H1 (cell line): ENCODE measurements around the gene PEX6. TPM values are rescaled to one million over a fixed set of nuclear protein-coding genes. Genes with fewer than 3 reads are reported as not detected.

Source experiments
- CTCF ChIA-PET: fragments of 300-600 bp; sonication (Branson Sonifier 250); formaldehyde crosslinking; loops from one replicate; lab custom pipeline; 2021; ENCODE audit not compliant: partially characterized antibody; lab: Charles Lee
- POLR2A ChIA-PET: fragments of 300-600 bp; sonication (Branson Sonifier 250); formaldehyde crosslinking; loops from one replicate; lab custom pipeline; 2021; ENCODE audit warnings: inconsistent platforms; ENCODE audit not compliant: partially characterized antibody; lab: Charles Lee
- DNase-seq, 2 experiments: peaks; one replicate each; pipeline versions ENCODE4 v3.0.0 to v3.0.0-alpha.2; 2010 to 2022; ENCODE audit warnings: low spot score in 2 of 2, low read depth in 1 of 2, mixed read lengths in 1 of 2
- FAIRE-seq: peaks from 2 replicates; lab custom pipeline; 2011; peaks lifted over from hg19 to GRCh38; lab: Jason Lieb, UNC
- H2AFZ ChIP-seq: 2 replicates; pipeline ENCODE4 v1.8.1; 2012; ENCODE audit warnings: low read length, inconsistent platforms
- H2AK5ac ChIP-seq: 2 replicates; pipeline ENCODE4 v1.6.1; 2013; ENCODE audit warnings: low read depth, low read length
- H2BK120ac ChIP-seq: replicated peaks from 2 replicates; pipeline ENCODE3; 2013; ENCODE audit warnings: low read depth, low read length, inconsistent platforms
- H2BK12ac ChIP-seq: 2 replicates; pipeline ENCODE4 v1.6.1; 2013; ENCODE audit warnings: low read depth, low read length
- H2BK15ac ChIP-seq: 2 replicates; pipeline ENCODE4 v1.6.1; 2013; ENCODE audit warnings: low read length
- H2BK20ac ChIP-seq: 2 replicates; pipeline ENCODE4 v1.6.1; 2013; ENCODE audit warnings: low read length
- H2BK5ac ChIP-seq: 2 replicates; pipeline ENCODE4 v1.6.1; 2013; ENCODE audit warnings: low read depth, low read length
- H3K14ac ChIP-seq: 2 replicates; pipeline ENCODE4 v1.6.1; 2013; ENCODE audit warnings: inconsistent platforms; ENCODE audit not compliant: insufficient read length
- H3K18ac ChIP-seq: 2 replicates; pipeline ENCODE4 v1.6.1; 2013; ENCODE audit warnings: low read length; ENCODE audit errors: extremely low read depth
- H3K23ac ChIP-seq: 2 replicates; pipeline ENCODE4 v1.6.1; 2013; ENCODE audit warnings: inconsistent platforms; ENCODE audit not compliant: insufficient read length
- H3K23me2 ChIP-seq: 2 replicates; pipeline ENCODE4 v1.6.1; 2013; ENCODE audit warnings: low read depth, low read length
- H3K27ac ChIP-seq: 2 replicates; pipeline ENCODE4 v1.6.1; 2011; ENCODE audit warnings: low read depth, low read length, inconsistent platforms
- H3K27me3 ChIP-seq, 4 experiments: replicated peaks in 1 of 4; 1 replicate in 1 of 4; 2 replicates in 3 of 4; pipeline versions ENCODE4 v1.6.1 to v1.8.1; 2011 to 2013; ENCODE audit warnings: low read length in 3 of 4, mild to moderate bottlenecking in 3 of 4, inconsistent platforms in 2 of 4, mixed read lengths in 2 of 4, moderate library complexity in 1 of 4; ENCODE audit not compliant: control insufficient read depth in 3 of 4, insufficient read depth in 3 of 4; ENCODE audit errors: extremely low read depth in 1 of 4
- H3K36me3 ChIP-seq, 4 experiments: 2 replicates each; pipeline versions ENCODE4 v1.6.1 to v1.8.1; 2011 to 2013; ENCODE audit warnings: mild to moderate bottlenecking in 4 of 4, low read length in 3 of 4, moderate library complexity in 2 of 4, control low read depth in 1 of 4, inconsistent platforms in 1 of 4; ENCODE audit not compliant: insufficient read depth in 4 of 4, control insufficient read depth in 2 of 4
- H3K4ac ChIP-seq: replicated peaks from 2 replicates; pipeline ENCODE3; 2013; ENCODE audit warnings: low read length, low read depth, mixed read lengths, inconsistent platforms; ENCODE audit not compliant: insufficient read length
- H3K4me1 ChIP-seq, 4 experiments: replicated peaks in 1 of 4; 1 replicate in 1 of 4; 2 replicates in 3 of 4; pipeline versions ENCODE4 v1.6.1 to v1.8.1; 2011 to 2013; ENCODE audit warnings: low read length in 3 of 4, inconsistent platforms in 2 of 4, mixed read lengths in 1 of 4; ENCODE audit not compliant: insufficient read depth in 4 of 4, control insufficient read depth in 3 of 4
- H3K4me2 ChIP-seq, 2 experiments: 2 replicates each; pipeline versions ENCODE4 v1.6.1 to v1.8.1; 2011 to 2013; ENCODE audit warnings: low read depth in 2 of 2, low read length in 2 of 2, control low read depth in 1 of 2, inconsistent platforms in 1 of 2, mild to moderate bottlenecking in 1 of 2; ENCODE audit not compliant: insufficient read depth in 1 of 2
- H3K4me3 ChIP-seq, 4 experiments: fragments of 200-600, 300-600 bp in 1 of 4; sonication (generic), shearing (Covaris generic), sonication (Bioruptor Twin) in 1 of 4; 2 replicates each; pipeline versions ENCODE4 v1.5.1 to v1.8.1; 2011 to 2016; ENCODE audit warnings: low read length in 4 of 4, low read depth in 3 of 4, control low read depth in 2 of 4, inconsistent platforms in 2 of 4, mild to moderate bottlenecking in 2 of 4, mixed read lengths in 1 of 4, moderate library complexity in 1 of 4; ENCODE audit not compliant: insufficient read depth in 2 of 4; ENCODE audit errors: extremely low read depth in 1 of 4
- H3K56ac ChIP-seq: replicated peaks from 2 replicates; pipeline ENCODE3; 2013; ENCODE audit warnings: low read depth, mild to moderate bottlenecking, mixed read lengths, low read length, inconsistent platforms; ENCODE audit not compliant: insufficient read length
- H3K79me1 ChIP-seq: 2 replicates; pipeline ENCODE4 v1.6.1; 2013; ENCODE audit warnings: low read depth, low read length, control low read depth
- H3K79me2 ChIP-seq, 2 experiments: 2 replicates each; pipeline versions ENCODE4 v1.6.1 to v1.8.1; 2012 to 2013; ENCODE audit warnings: low read length in 2 of 2, mild to moderate bottlenecking in 2 of 2, inconsistent platforms in 1 of 2; ENCODE audit not compliant: insufficient read depth in 2 of 2, control insufficient read depth in 1 of 2
- H3K9ac ChIP-seq, 4 experiments: replicated peaks in 1 of 4; 1 replicate in 1 of 4; 2 replicates in 3 of 4; pipeline versions ENCODE4 v1.6.1 to v1.8.1; 2011 to 2013; ENCODE audit warnings: low read depth in 3 of 4, low read length in 3 of 4, control low read depth in 2 of 4, mild to moderate bottlenecking in 2 of 4, moderate library complexity in 2 of 4, inconsistent platforms in 1 of 4; ENCODE audit errors: extremely low read depth in 1 of 4
- H3K9me3 ChIP-seq, 2 experiments: 2 replicates each; pipeline versions ENCODE4 v1.6.1 to v1.8.1; 2012 to 2013; ENCODE audit warnings: mild to moderate bottlenecking in 2 of 2, moderate library complexity in 2 of 2, control low read depth in 1 of 2, inconsistent platforms in 1 of 2, low read depth in 1 of 2, low read length in 1 of 2, mixed read lengths in 1 of 2; ENCODE audit not compliant: insufficient read depth in 2 of 2
- H4K20me1 ChIP-seq, 2 experiments: replicated peaks in 1 of 2; 2 replicates each; pipeline versions ENCODE3 to v1.8.1; 2011 to 2013; ENCODE audit warnings: inconsistent platforms in 2 of 2, low read length in 2 of 2, mild to moderate bottlenecking in 1 of 2; ENCODE audit not compliant: insufficient read depth in 2 of 2, control insufficient read depth in 1 of 2
- H4K5ac ChIP-seq: 2 replicates; pipeline ENCODE4 v1.6.1; 2013; ENCODE audit warnings: low read length, low read depth, mixed read lengths, inconsistent platforms; ENCODE audit not compliant: insufficient read length
- H4K8ac ChIP-seq: 2 replicates; pipeline ENCODE4 v1.8.0; 2013; ENCODE audit warnings: mild to moderate bottlenecking, moderate library complexity, low read length, inconsistent platforms; ENCODE audit not compliant: insufficient read depth; ENCODE audit errors: extremely low read depth
- H4K91ac ChIP-seq: replicated peaks from 2 replicates; pipeline ENCODE3; 2013; ENCODE audit warnings: low read length, mixed read lengths, inconsistent platforms; ENCODE audit not compliant: insufficient read length
- ATF2 ChIP-seq: IDR thresholded peaks from 2 replicates; pipeline ENCODE4 v1.6.1; 2012; ENCODE audit warnings: low read length, inconsistent platforms
- EGR1 ChIP-seq: IDR thresholded peaks from 2 replicates; pipeline ENCODE4 v1.6.1; 2011; ENCODE audit warnings: low read depth, low read length, borderline replicate concordance
- FOSL1 ChIP-seq: IDR thresholded peaks from 2 replicates; pipeline ENCODE4 v1.6.1; 2011; ENCODE audit warnings: mild to moderate bottlenecking, low read depth, low read length, moderate library complexity; ENCODE audit not compliant: insufficient read depth
- POLR2AphosphoS5 ChIP-seq: IDR thresholded peaks from 2 replicates; pipeline ENCODE4 v1.6.1; 2011; ENCODE audit warnings: low read depth, low read length
- RBBP5 ChIP-seq: IDR thresholded peaks from 2 replicates; pipeline ENCODE4 v1.7.1; 2012; ENCODE audit warnings: low read depth, mild to moderate bottlenecking, inconsistent platforms, low read length, moderate library complexity, borderline replicate concordance
- SIX5 ChIP-seq: IDR thresholded peaks from 2 replicates; pipeline ENCODE4 v1.6.1; 2011; ENCODE audit warnings: mild to moderate bottlenecking, low read depth, low read length
- TEAD4 ChIP-seq: IDR thresholded peaks from 2 replicates; pipeline ENCODE4 v1.6.1; 2012; ENCODE audit warnings: low read depth, low read length, inconsistent platforms, mixed read lengths
- YY1 ChIP-seq: IDR thresholded peaks from 2 replicates; pipeline ENCODE4 v1.6.1; 2011; ENCODE audit warnings: low read depth, mild to moderate bottlenecking, low read length
- WGBS, 2 experiments: shearing (Covaris generic) in 1 of 2; methylation state at CpG; one replicate each; pipeline versions ENCODE4 v1.1.6 to v1.1.7; 2013 to 2015; ENCODE audit warnings: low lambda C conversion rate in 2 of 2, mixed read lengths in 2 of 2, inconsistent platforms in 1 of 2, low coverage in 1 of 2, missing lambda C conversion rate in 1 of 2; ENCODE audit not compliant: insufficient replicate concordance in 2 of 2, insufficient coverage in 1 of 2, insufficient read length in 1 of 2; ENCODE audit errors: extremely low coverage in 1 of 2, missing lambda C conversion rate in 1 of 2; 5-methylcytosine and 5-hydroxymethylcytosine counted together
- polyA plus RNA-seq, 7 experiments: library from polyadenylated mRNA; depleted of rRNA in 3 of 7; stranded (reverse) in 5 of 7; unstranded in 2 of 7; fragments of >200 nt in 5 of 7; fragments of 200-250 nt in 2 of 7; gene quantifications; 1 replicate in 5 of 7; 2 replicates in 1 of 7; 4 replicates in 1 of 7; pipeline versions ENCODE4 v1.2.1 to v1.2.3, GENCODE V29; 2011 to 2013; ENCODE audit warnings: missing spikeins in 2 of 7, mixed read lengths in 2 of 7
- total RNA-seq: library from RNA; stranded (reverse); fragmentation: NEBNext Ultra II Directional; extraction: Animal tissue kit (Norgen Biotek cat#: 25700); gene quantifications from 2 replicates; pipeline ENCODE4 v1.2.1, GENCODE V29; 2021

The PEX6 gene
- total and polyA plus RNA-seq, 2 of the 8 experiments (the other 6 are each of a cell fraction or from before 2014, with no cell fraction given) = 6.4 to 12.5 TPM

GRCh38 chr6:42928986-42929820, 49.8 kb downstream of the PEX6 start, which contains the start of gene CNPY3:
Gene CNPY3, plus strand, starts transcription at chr6:42929480. Its CDS starts 91 bp downstream, at chr6:42929571.
- Histone ChIP-seq H4K20me1 (peaks cover 0 to 3% of the 10 kb centered on the region in 2 experiments), H2BK20ac (no peak within 1 kb of the TSS), H4K5ac (peak within 1 kb of the TSS; percentile 67), H3K9ac (peak within 1 kb of the TSS; percentile 73 to 87 (median 82)), H4K8ac (peak within 1 kb of the TSS; percentile 87; the same call in 1 of the 2 replicates), H3K4me3 (peak within 1 kb of the TSS; percentile 61 to 82 (median 75)), H3K27me3 (no peaks in the 10 kb centered on the region), H2BK12ac (peak within 1 kb of the TSS; percentile 33; the same call in 1 of the 2 replicates), H2AK5ac (peak within 1 kb of the TSS; percentile 33; the same call in 1 of the 2 replicates), H3K79me2 (peaks cover 0 to 39% of the 10 kb centered on the region in 2 experiments; a peak in 3 of 4 replicates), H3K4ac (peak within 1 kb of the TSS; percentile 97), H3K36me3 (peaks cover 0 to 11% (median 3%) of the 10 kb centered on the region in 4 experiments; a peak in 7 of 8 replicates), H3K27ac (peak within 1 kb of the TSS; percentile 76), H3K4me1 (peaks cover 0 to 10% (median 3%) of the 10 kb centered on the region in 4 experiments; a peak in 4 of 7 replicates), H2BK120ac (peak within 1 kb of the TSS; percentile 26), H3K18ac (peak within 1 kb of the TSS; percentile 84), H3K9me3 (no peaks in the 10 kb centered on the region), H2BK5ac (peak within 1 kb of the TSS; percentile 96), H4K91ac (peak within 1 kb of the TSS; percentile 46), H2BK15ac (0 out of 2 replicates have a peak within 1 kb of the TSS, but pooled peaks have one; percentile 5), H3K4me2 (peak within 1 kb of the TSS; percentile 78 to 98), H2AFZ (0 out of 2 replicates have a peak within 1 kb of the TSS, but pooled peaks have one; percentile 4), H3K23ac (no peak within 1 kb of the TSS), H3K14ac (no peak within 1 kb of the TSS), H3K23me2 (peaks cover 8% of the 10 kb centered on the region), H3K79me1 (peaks cover 10% of the 10 kb centered on the region; the same call in 1 of the 2 replicates), H3K56ac (peak within 1 kb of the TSS; percentile 88)
- POLR2A ChIA-PET = interaction anchor here (0.5 to 6.7 kb wide), 38 partner anchors 9 to 463 kb away, joined by 3 to 81 read pairs (median 4); partner anchors contain the start of genes CUL7, GNMT, KLC4 and KLHDC3
- CTCF ChIA-PET = interaction anchor here (1.0 to 2.9 kb wide), 8 partner anchors 17 to 84 kb away, joined by 3 to 21 read pairs (median 6); partner anchors contain the start of gene GNMT
- peak; percentile 91 to 95 for DNase-seq
- WGBS, 2 experiments = 2% methylated on average over 30 of the region's 63 CpGs; no CpG with 5 or more reads in 1 of the 2 experiments
- FAIRE-seq = peak; percentile 70
- TF ChIP-seq ATF2 (0 out of 2 replicates have a peak, but pooled peaks have one; percentile 11), SIX5 (no peak), RBBP5 (0 out of 2 replicates have a peak, but pooled peaks have one; percentile 83), FOSL1 (no peak), YY1 (no peak; the same call in 1 of the 2 replicates), POLR2AphosphoS5 (peak; percentile 45; the same call in 1 of the 2 replicates), EGR1 (no peak), TEAD4 (no peak)
